HG03432 (cell line): ENCODE measurements around the gene POLR1H.

Experiments
- ATAC-seq: cut with Tn5 transposase; IDR thresholded peaks from one replicate; pipeline ENCODE4 v1.9.1; 2021; ENCODE audit warnings: mild to moderate bottlenecking, moderate library complexity; ENCODE audit not compliant: unreplicated experiment

The POLR1H gene

DNA sequence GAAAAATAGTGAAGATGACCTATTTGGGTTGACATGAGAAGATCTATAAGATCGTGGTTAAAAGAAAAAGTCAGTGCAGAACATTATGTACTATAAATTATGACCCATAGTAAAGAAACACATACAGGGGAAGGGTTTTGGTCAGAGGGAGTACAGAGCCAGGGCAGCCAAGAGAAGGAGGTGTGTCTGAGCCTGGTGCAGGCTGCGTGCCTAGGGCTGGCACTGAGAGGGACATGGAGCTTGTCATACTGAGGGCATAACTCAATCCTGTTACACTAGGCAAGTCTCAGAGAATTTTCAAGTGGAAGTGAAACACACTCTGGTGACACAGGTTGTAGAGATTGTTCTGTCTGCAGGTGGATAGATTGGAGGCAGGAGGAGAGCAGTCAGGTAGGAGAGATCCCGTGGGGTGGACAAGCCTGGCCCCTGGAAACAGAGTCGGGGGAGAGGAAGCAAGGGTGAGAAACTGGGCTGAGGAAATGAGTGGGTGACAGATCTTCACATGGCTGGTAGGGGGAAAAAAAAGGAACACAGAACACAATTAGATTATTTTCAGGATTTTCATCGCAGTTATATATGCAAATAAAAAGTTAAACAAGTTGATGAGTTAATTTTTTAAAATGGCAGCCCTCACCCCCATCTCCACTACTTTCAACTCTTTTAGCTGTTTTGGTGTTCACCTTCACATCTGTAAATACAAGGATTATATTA, 33.0 kb downstream of the POLR1H start:
- no peak for ATAC-seq

DNA sequence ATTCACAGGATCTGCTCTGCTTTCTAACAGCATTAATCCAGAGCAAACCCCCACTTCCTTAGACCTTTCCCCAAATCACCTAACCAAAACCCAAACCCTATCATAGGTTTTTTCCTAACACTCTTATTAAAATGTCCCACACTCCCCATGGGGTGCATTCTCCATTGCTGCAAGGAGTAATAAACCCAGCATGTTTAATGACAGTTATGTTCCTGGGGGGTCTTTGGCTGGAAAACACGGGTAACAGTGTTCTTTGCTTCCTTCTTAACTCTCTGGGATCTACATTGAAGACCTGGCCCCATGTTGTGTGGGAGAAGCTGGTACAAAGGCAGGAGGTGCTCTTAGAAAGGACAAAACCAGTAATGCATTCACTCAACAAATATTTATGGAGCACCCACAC, 35.8 kb downstream of the POLR1H start:
- ATAC-seq = no peak

DNA sequence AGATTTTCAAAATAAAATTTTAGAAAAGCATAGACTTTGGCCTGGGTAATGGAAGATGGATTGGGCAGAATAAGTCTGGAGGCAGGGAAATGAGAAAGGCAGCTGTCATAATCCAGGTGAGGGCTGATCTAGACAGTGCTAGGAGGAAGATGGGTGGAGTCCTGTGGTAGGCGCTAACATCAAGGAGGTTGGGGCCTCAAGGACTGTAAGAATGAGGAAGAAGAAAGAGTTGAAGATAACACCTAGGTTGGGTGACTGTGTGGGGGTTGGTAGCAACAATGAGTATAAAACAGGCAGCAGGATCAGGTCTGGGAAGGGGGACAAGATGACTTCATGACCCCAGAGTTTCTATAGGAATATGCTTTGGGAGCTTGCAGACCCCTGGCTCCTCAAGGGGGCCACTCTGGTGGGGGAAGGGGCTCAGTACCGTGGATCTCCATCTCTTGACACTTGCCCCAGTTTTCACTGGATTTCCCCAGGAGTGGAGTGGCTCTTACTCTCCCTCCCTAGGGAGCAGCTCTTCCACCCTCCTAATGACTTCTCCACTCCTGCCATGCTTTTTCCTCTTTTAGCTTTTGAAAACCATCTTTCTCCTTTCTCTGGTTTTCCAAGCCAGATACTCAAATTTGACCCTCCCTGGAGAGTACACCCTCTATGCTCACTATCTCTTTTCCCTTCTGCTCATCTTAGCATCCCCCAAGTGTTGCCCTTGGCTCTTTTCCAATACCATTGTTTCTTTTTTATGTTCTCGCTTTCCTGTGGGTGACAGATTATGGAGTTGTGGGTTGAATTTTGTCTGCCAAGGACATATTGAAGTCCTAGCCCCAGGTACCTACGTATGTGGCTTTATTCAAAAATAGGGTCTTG, 37.1 kb downstream of the POLR1H start:
- ATAC-seq = no peak

DNA sequence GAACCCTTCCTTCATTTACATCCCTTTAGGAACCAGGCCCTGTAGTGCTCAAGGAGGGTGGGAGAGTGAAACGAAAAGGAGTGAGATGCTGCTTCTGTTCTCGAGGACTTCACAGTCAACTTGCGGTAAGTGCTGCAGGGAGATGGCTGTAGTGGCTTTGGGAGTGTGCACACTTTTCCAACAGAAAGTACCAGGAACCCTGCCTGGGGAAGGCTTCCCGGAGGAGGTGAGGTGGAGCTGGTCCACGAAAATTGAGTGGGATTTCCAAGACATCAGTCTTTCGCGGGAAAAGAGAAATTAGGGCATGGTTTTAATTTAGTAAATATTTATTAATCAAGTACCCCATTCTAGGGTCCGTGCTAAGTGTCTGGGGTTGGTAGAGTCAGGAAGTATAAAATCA, 39.1 kb downstream of the POLR1H start:
- no peak for ATAC-seq

DNA sequence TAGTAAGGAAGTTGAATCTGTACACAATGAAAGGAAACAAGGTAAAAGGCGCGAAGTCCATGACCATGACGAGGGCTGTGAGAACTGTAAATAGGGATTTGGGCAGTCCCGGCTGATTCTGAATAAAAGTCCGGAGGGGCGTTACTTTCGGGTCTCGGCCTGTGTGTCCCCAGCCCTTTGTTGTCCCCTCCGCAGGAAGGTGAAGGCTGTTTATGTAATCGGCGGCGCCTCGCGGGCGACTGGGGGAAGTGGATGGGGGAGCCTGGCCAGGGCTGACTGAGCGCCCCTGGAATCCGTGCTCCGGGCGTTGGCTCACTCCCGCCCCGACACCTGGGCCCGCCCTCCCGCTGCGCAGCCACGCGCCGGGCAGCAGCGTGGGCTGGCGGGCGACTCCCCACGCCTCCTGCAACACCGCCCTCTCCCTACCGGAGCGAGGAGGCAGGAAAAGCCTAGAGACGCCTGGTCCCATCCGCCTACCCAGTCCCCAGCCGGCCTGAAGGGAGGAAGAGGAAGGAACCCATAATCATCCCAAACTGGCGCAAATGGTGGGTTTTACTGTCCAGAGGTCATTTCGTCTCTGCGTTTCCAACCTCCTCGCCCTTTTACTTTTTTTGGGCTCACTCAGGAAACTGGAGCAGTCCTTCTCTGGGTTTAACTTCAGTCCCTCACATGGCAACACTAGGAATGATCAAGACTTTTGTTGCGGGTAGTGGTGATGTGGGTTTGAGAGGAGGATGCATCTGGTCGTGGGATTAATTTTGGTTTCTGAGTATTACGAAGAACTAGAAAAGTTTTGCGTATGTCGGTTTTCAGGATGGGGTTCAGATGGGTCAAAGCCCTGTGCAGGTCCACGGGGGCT, 39.7 kb downstream of the POLR1H start:
- no peak for ATAC-seq

DNA sequence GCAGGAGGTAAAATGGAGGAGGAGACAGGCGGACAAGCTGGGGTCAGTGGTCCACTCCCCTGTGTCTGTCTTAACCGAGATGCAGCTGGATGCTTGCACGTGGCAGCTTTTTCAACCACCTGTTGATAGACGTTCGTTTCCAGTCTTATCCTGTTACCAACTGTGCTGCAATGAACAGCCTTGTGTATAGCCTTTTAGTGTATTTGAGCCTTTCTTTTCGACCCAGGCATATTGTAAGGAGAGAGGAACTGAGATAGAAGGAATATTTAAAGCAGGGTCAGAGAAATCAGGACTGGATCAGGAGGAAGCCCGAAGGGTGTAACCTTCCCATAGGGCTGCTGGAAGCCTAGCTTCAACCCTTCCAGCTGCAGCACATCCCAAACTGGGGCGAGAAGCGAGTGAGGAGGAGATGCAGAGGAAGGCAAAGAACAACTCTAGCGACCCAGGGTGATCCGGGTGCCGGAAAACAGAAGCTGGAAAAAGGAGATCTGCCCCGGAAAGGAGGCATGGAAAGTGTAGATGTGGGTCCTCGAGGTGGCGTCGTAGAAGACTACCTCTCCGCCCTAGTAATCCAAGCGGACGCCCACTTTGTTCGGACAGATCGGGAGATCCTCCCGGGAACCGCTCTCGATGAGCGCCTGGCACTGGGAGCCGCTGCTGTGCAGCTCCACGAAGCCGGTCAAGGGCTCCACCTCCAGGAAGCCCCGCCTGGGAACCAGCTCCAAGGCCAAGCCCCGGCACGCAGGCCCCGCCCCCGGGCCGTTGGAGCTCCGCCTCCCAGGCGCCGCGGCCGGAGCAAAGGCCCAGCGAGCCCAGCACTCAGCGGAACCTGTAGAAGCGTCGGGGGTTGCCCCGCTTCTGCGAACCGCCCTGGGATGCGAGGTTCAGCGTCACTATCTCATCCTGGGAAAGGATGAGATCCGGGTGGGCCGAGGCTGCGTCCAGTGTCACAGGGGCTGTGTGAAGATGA, 40.7 kb downstream of the POLR1H start:
- ATAC-seq = no peak

DNA sequence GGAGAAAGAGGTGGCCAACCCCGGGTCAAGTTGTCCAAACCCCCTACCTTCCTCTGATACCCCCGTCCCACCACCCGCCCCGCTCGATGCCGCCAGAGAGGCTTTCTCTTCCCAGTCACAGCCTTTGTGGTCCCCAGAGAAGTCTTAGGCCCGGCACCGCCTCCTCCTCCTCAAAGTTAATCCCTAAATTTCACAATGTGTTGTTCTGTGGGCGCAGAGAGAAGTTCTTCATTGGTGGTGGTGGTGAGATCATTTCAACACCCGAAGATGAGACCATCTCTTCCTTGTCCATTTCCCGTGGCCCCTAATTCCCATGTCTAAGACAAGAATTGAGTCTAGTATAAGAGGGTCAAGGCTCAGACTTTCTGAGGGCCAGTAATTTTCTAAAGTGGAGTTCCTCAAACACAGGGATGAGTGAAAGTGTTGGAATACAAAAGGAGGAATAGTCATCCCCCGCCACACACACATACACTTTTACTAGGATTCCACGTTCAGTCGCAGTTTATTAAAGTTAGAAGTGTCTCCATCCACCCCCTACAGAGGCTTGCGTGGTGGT, 41.4 kb downstream of the POLR1H start:
- no peak for ATAC-seq

DNA sequence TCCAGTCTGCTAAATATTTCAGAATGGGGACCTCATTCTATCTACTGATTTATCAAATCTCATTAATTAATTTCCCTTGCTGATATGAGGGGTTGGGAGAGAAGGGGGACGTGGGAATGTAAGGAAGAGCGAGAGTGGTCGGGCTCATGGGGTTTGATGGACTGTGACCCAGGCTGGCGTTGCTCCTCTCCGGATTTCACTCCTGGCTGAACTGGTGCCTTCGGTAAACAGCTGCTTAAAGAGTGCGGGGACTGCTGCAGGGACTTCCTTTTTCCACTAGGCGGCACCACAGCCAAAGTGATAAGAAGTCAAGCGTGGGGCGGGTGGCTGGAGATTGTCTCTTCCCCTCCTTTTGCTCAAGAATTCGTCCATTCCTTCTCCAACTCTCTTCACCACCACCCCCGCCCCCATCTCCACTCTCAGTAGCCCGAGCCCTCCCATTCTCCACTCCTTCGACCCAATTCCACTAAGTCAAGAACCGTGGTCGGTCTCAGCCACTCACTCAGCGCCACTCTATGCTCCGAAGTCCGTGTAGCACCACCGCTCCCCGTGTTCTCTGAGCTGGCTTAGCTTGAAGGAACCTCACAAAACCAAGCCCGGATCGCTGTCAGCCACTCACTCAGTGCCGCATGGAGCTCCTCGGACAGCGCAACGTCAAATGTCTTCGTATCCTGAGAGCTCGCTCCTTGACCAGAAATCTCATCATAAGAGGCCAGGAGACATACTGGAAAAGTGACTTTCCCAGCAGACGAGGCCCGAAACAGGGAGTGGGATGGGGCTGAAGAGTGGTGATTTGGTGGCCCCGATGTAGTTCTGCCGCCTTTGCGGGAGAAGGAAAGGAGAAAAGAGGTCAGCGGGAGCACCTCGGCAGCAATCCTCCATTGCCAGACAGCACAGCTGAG, 42.2 kb downstream of the POLR1H start:
- peak; percentile 65 for ATAC-seq

DNA sequence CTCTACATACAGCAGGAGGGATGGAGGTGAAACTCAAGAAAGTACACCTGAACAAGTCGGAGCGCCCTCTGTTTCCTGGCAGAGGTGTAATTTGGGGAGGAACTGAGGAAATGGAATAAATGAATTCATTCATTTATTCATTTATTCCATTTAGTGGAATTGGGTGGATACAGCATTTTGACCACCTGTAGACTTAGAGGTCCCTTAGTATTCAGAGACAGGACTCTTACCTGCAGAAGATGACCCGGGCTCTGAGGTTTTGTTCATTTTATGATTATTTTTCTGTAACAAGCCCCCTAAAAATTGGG, 42.8 kb downstream of the POLR1H start:
- ATAC-seq = no peak

DNA sequence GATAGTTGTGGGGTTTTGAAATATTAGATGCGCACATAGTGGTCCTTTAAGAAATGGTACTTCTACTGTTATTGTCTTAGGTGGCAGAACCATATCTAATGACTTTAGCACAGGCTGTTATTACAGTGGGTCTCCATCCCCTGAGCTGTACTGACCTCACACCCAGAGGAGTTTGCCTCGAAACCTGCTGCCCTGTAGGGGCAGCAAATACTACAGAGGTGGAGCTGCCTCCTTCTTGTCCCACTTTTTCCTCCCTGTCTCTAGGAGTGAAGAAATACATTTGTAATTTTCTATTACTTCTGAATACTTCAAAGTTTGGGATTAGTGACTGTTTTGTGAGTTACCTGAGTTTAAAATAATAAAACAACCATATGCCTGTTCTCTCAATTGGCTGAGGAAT, 43.6 kb downstream of the POLR1H start:
- no peak for ATAC-seq

DNA sequence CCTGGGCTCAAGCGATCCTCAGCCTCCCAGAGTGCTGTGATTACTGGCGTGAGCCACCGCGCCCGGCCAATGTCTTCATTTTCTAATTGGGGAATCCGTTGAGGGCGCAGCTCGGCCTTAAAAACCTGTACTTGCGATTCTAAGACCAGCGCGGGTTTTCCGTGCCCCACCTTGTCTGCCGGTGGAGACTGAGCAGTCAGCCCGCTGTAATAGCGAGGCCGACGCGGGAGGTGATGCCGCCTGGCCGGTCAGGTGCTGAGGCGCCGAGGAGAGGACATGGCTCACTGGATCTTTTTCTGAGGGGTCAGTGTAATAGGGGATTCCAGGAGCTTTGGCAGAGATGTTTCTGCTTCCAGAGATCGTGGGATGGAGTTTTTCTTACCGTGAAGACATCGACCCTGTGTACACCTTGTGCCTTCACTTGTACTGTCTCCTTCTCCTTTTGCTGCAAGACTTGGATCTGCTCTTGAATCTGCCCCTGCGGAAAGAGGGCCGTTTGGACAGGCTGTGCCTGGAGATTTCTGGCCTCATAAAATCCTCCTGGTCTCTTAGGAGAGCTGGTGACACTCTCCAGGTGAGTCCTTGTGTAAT, 50.3 kb downstream of the POLR1H start:
- ATAC-seq = no peak

DNA sequence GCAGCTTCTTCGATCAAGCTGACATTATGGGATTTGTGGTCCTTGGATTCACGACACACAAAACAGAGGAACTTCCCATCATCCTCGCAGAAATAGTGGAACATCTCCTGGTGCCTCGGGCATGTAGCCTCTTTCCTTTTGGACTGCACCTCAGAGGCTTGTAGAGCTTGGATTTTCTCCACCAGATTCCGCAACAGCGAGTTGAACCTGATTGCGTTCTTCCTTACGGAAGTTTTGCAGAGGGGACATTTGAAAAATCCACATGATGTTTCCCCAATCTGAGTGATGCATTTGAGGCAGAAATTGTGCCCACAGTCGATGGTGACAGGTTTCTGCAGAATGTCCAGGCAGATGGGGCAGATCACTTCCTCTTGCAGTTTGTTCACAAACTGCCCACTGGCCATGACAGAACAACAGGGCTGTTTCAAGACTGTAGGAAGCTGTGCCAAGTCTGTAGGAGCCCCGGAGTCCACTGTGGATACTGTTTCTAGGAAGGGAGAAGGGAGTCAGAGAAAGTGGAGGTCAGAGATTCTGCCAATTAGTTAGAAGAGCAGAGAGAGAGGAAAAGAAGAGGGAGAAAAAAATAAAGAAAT, 51.4 kb downstream of the POLR1H start:
- no peak for ATAC-seq

DNA sequence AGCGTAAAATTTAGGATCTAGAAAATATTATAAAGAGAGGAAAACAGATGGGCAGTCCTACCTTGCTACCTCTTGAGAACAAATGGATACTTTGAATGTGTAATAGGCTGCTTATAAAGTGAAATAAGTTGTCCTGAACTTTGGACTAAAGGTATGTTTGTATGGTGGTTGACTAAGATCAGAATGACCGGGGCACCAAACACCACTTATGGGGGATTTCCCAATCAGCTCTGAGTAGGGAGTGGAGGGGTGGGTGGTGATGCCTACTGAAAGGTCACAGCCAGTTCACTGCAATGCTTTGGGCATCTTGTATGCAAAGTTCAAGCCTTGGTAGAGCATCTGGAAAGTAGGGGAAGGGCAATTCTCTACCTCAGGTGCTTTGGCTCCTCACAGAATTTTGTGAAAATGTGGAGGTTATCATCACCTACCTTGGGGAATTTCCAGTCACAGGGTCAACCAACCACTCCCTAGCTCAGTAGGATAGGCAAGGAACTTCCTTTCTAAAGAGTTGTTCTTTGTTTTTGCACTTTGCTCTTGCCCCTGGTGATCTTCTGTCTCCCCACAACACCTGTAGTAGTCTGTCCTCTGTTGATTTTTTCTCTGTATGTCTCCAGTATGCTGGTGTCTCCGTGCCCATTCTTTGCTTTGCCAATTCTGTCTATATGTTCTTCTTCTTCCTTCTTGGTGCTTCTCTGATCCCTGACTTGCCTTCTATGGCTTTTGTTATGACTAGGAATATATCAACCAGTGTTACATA, 52.1 kb downstream of the POLR1H start, which contains the start of gene TRIM31:
TRIM31 (minus strand) TSS at position 88 of the 757 bp plus-strand sequence. CDS start 285 bp downstream, outside the sequence.
- ATAC-seq = peak; percentile 70

DNA sequence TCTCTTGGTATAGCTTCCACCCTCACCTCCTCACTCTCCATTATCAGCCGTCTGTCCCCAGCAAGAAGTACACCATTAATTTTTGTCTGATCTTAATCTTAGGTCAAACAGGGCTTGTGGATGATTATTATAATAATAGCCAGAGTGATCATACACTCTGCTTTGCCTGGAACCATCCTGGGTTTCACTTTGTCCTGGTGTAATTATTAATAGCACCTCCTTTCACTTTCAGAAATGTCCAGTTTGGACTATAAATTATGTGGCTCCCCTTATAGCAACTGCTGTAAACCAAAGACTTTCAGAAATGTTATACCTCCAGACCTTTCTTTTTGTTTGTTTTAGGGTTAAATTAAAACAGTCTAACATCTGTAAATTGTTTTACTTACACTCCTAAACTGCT, 52.8 kb downstream of the POLR1H start:
- no peak for ATAC-seq
